Left hindlimb (tissue), 1 donor: ENCODE measurements around the gene SVIP.

Experiments
- DNase-seq: peaks from one replicate; pipeline ENCODE4 v3.0.0-alpha.2; 2018

The SVIP gene

GRCh38 chr11:22787551-22788162, 41.9 kb downstream of the SVIP start:
- no peak for DNase-seq

- DNase-seq, result no peak
These were observed 42.5 kb downstream of the SVIP start for GRCh38 chr11:22787055-22787454.

GRCh38 chr11:22786475-22786874, 43.1 kb downstream of the SVIP start:
- DNase-seq, result no peak

GRCh38 chr11:22785251-22785650, 44.4 kb downstream of the SVIP start:
- DNase-seq, result no peak

- DNase-seq, result no peak
These were observed 48.5 kb downstream of the SVIP start for GRCh38 chr11:22780952-22781593.

- no peak for DNase-seq
These were observed 49.8 kb downstream of the SVIP start for GRCh38 chr11:22779850-22780249.

GRCh38 chr11:22778642-22779041, 51.0 kb downstream of the SVIP start:
- no peak for DNase-seq

GRCh38 chr11:22775248-22775647, 54.4 kb downstream of the SVIP start:
- no peak for DNase-seq

- no peak for DNase-seq
These were observed 54.9 kb downstream of the SVIP start for GRCh38 chr11:22774716-22775115.

GRCh38 chr11:22769081-22769480, 60.5 kb downstream of the SVIP start:
- no peak for DNase-seq
